Measurements from ENCODE around the gene CRACR2B.

GRCh38 chr11:819129-819931 is 8.4 kb upstream of the CRACR2B start:
- TF ChIP-seq CTCF (IDR thresholded peaks at IDR 0.05) = peak in 3 of 12 donors; percentile 7 to 23 (median 15)
- TF ChIP-seq POLR2A (IDR thresholded peaks at IDR 0.05) = peak; percentile 71 to 96

All from heart left ventricle (tissue), 13 donors.